HL-60 (cell line): ENCODE measurements around the gene SMARCA4.

Experiments used
- CTCF ChIP-seq: IDR thresholded peaks from one replicate; pipeline ENCODE4 v1.5.1; 2011; ENCODE audit warnings: low read length, control low read depth, inconsistent platforms; ENCODE audit not compliant: insufficient read depth
- GABPA ChIP-seq: IDR thresholded peaks from 2 replicates; pipeline ENCODE4 v1.6.1; 2012; ENCODE audit warnings: low read depth

- no peak for TF ChIP-seq CTCF
- TF ChIP-seq GABPA, result no peak
Observed at GRCh38 chr19:11016631-11017030, 55.8 kb downstream of the SMARCA4 start.
